ENCODE results near the gene SDK1. TPM values are rescaled to one million over a fixed set of nuclear protein-coding genes. Genes with fewer than 3 reads are reported as not detected.
A peak's percentile ranks its signal among the peaks of the same experiment; 100 is the strongest.

SDK1 gene
- total RNA-seq, 1 donor, result 0.27 TPM

DNA sequence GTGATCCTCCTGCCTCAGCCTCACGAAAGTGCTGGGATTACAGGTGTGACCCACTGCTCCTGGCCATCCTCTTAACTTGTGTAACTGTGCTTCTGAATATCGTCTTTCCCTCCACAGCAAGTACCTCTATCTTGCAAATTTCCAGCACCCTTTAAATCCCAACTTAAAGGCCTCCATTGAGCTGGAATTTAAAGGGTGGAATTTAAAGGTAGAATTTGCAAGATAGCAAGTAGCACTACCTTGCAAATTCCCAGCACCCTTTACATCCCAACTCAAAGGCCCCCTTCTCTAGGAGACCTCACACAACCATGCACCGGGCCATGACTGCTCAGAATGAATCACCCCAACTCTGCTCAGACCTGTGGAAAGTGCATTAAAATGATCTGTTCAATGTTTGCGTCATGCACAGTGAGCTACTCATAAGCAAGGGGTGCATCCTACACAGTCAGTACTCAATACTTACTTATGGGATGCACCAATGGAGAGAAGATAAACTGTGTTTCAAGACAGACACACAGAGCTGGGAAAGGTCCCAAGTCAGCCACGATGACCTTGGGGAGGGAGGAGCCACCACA is 17.8 kb upstream of the SDK1 start:
- no peak overlapping the region for H3K4me3 ChIP-seq (ENCODE audit: low read depth, low read length)
- DNase-seq (ENCODE audit: low read depth), result no peak
- no peak for TF ChIP-seq CTCF (IDR thresholded peaks at IDR 0.05; ENCODE audit: insufficient read depth, low read length)

- no peak for TF ChIP-seq CTCF (IDR thresholded peaks at IDR 0.05; ENCODE audit: insufficient read depth, low read length)
- no peak for DNase-seq (ENCODE audit: low read depth)
Measured at GRCh38 chr7:3285652-3286051, 15.4 kb upstream of the SDK1 start.

DNA sequence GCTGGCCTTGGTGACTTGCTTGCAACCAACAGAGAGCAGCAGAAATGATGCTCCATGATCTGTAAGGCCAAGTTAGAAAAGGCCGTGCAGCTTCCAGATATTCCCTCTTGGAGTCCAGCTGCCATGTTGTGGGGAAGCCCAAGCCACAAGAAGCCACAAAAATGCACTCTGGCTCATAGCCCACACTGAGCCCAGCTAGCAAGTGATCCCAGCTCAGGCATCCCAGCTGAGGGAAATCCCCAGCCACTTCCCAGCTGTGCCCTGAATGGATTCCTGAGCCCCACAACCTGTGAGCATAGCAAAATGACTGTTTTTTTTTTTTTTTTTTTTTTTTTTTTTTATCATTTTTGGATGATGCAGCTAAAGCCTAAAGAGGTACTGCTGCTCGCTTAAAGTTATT is 11.1 kb upstream of the SDK1 start:
- TF ChIP-seq CTCF (IDR thresholded peaks at IDR 0.05; ENCODE audit: insufficient read depth, low read length), result no peak
- peak; percentile 37 for DNase-seq (ENCODE audit: low read depth)
- H3K4me3 ChIP-seq (ENCODE audit: low read depth, low read length), result no peak overlapping the region

More at GRCh38 chr7:3285652-3286051, 15.4 kb upstream of the SDK1 start:
- no peak overlapping the region for H3K4me3 ChIP-seq (ENCODE audit: low read depth, low read length)

- no peak for DNase-seq (ENCODE audit: low read depth)
- no peak for TF ChIP-seq CTCF (IDR thresholded peaks at IDR 0.05; ENCODE audit: insufficient read depth, low read length)
- no peak overlapping the region for H3K4me3 ChIP-seq (ENCODE audit: low read depth, low read length)
Measured at GRCh38 chr7:3292694-3293093, 8.4 kb upstream of the SDK1 start.

- H3K4me3 ChIP-seq (ENCODE audit: low read depth, low read length), result no peak overlapping the region
- TF ChIP-seq CTCF (IDR thresholded peaks at IDR 0.05; ENCODE audit: insufficient read depth, low read length), result no peak
- no peak for DNase-seq (ENCODE audit: low read depth)
Measured at GRCh38 chr7:3294432-3295100, 6.5 kb upstream of the SDK1 start.

GRCh38 chr7:3297105-3297819 is 3.8 kb upstream of the SDK1 start:
- DNase-seq (ENCODE audit: low read depth), result no peak
- no peak for TF ChIP-seq CTCF (IDR thresholded peaks at IDR 0.05; ENCODE audit: insufficient read depth, low read length)
- no peak overlapping the region for H3K4me3 ChIP-seq (ENCODE audit: low read depth, low read length)

Data from fibroblast of the aortic adventitia (primary cell).